HG03066 (cell line): ENCODE results near the gene B4GALNT3.

Source experiments
- ATAC-seq: cut with Tn5 transposase; IDR thresholded peaks from one replicate; pipeline ENCODE4 v1.9.1; 2021; ENCODE audit warnings: low read depth; ENCODE audit not compliant: unreplicated experiment

Gene B4GALNT3

DNA sequence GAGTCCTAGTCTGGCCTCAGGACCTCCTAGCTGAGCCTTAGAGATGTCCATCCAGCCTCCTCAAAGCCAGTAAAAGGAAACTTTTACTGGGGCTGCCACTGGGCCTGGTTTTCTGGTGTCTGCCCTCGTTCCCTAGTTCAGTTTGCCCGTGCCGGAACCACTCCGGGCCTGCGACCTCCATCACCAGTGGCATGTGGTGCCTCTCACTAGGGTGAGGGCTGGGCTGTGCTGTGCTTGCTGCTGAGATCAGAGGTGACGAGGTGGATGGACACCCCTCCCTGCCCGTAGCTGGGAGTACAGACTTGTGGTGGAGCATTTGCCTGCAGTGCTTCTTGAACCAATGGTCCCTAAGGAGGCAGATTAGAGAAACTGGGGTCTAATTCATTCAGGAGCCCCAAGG is 75.7 kb downstream of the B4GALNT3 start:
- ATAC-seq = no peak

DNA sequence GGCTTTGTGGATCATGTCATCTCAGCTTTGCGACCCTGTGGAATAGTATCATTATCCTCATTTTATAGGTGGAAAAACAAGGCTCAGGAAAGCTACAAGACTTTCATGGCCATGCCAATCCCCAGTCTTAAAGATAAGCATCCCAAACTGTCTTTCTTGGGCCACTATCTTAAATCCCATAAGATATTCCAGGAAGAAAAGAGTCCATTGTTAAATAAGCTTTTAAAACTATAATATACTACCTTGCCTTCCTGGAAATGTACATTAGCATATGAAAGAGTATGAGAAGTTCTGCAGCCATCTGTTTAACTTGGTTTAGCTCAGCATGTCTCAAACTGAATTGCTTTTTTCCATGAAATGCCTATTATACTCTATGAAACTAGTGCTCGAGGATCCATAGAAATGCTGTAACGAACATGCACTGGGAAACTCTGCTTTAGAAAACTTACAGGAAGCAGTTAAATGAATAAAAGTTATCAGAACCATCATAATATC is 77.1 kb downstream of the B4GALNT3 start:
- ATAC-seq = no peak

DNA sequence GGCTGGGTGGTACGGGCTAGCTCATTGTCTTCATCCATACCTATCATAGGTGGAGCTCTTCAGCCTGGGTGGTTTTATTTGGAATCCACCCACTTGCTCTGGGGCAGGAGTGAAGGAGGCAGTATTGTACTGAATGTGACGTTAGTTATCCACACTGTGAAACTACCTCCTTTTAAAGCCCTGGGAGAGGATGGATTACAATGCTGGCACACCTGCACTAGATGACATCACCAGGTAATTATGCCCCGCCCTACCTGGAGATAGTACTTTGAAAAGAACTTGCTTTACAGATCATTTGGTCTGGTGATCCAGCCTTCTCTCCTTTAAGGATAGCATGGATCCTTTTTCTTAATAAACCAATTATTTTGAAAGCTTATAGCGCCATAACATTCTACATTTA is 78.0 kb downstream of the B4GALNT3 start:
- ATAC-seq = no peak

DNA sequence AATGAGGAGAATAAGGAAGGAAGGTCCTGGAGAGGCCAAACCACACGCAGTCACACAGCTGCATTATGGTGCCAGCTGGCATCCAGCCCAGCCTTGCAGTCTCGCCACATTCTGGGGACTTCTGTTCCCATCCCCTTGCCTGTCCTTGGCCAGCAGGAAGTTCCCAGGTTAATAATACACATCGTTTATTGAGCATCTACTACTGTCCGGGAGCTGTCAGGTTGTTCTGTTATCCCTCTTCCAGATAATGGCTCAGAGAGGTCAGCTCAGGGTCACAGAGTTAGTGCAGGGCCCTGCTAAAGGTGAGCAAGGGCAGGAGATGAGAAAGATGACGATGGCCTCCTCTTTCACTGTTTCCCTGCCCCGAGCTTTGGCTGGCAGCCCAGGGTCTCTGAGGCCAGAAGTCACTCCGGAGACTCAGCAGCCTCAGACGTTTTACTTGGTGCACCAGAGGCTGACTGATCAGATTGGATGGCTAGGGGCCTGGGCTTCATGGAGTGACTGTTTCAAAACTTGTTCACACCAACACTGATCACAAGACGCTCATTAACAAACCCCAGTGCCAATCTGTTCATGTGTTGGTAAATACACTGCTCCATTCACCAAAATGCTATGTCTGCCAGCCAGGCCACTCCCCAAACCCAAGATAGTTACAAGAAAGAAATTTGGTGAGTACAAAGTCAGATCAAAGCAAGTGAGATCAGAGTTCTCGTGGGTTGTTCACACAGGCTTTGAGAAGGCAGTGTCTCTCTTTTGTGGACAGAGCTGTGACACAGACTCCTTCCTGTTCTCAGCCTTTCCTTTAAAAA is 79.2 kb downstream of the B4GALNT3 start:
- ATAC-seq = no peak

DNA sequence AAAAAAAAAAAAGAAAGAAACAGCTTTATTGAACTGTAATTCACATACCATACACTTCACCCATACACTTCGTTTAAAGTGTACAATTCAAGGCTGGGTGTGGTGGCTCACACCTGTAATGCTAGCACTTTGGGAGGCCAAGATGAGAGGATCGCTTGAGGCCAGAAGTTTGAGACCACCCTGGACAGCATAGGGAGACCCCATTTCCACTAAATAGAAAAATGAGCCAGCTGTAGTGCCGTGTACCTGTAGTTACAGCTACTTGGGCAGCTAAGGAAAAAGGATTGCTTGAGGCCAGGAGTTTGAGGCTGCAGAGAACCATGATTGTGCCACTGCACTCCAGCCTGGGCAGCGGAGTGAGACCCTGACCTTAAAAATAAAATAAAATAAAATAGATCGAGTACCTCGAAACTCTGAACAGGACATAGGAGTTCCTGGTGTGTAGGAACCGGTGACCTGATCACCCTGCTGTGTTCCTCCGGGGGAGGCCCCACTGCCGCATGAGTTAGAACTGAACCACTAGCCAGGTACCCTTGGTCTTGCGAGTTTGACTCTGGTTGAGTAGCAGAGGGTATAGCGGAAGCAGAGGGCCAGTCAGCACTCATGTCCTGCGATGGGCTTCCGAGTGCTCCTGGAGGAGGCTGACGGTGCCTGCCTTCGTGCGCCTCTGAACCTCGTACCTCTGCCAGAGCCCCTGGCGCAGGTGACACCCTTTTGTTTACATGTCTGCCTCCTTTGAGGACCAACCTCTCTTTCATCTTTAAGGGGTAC is 80.0 kb downstream of the B4GALNT3 start:
- no peak for ATAC-seq

DNA sequence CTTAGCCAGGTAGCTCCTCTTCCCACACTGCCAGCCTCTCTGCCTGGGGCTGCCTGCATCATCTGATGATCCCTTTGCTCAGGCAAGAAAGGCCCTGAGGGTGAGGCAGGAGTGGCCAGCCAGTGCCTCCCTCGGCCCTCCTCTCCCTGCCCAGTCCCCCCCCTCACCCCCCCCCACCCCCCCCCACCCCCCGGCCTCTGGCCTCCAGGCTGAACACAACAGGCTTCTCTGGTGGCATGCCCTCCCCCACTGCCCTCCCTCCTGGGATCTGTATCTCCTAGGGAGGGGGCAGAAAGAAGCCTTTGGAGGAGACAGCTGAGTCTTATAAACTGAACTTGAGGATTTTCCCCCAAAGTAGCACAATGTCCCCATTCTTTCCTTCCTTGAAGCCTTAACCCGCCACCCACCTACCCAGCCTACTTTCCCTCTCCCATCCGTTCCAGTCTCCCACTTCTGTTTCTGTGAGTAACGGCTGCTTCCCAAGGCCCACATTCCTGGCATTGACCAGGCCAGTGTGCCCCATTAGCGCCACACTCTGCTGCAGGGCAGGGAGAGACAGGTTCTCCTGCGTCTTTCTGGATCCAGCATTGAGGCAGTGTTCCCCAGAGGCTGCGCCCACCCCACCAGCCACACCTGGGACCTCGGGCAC is 82.1 kb downstream of the B4GALNT3 start:
- no peak for ATAC-seq

DNA sequence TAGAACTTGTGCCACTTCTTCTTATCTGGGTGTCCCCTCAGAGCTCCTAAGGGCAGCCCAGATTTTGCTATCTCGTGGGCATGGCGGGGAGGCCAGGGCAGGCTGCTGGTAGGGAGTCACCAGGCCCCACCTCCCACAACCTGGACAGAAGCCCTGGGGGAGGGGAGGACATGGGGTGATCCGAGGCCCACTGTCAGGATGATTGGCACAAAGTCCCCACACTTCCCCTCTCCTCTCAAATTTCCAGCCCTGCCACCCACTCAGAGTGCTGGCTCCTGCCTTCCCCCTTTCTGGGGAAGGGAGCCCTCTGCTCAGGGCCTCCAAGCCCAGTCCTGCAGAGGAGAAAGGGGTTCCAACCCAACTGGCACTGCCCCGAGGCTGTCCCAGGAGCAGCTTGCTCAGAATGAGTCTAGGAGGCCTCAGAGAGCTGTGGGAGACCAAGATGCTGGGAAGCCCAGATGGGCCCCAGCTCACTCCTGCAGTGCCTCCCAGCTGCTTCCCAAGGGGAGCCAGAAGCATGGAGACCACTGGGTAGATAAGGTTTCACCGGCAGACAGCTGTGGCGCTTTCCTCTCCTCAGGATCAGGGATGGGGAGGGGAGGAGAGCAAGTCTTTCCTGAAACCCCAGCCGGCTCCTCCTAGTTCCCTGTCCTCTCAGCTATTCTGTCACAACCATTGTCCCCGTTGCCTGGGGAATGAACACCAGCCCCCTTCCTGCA is 82.8 kb downstream of the B4GALNT3 start:
- no peak for ATAC-seq

DNA sequence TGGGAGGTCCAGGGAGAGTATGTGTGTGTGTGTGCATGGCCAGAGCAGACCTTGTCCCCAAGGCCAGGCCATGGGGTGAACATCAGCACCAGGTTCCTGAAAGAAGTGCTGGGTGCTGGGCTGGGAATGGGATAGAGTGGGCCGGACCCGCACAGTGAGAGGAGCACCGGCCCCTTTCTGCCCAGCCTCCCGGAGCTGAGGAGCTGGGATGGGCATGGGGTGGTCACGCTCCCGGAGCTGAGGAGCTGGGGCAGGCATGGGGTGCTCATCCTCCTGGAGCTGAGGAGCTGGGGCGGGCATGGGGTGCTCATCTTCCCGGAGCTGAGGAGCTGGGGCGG is 83.3 kb downstream of the B4GALNT3 start:
- no peak for ATAC-seq

DNA sequence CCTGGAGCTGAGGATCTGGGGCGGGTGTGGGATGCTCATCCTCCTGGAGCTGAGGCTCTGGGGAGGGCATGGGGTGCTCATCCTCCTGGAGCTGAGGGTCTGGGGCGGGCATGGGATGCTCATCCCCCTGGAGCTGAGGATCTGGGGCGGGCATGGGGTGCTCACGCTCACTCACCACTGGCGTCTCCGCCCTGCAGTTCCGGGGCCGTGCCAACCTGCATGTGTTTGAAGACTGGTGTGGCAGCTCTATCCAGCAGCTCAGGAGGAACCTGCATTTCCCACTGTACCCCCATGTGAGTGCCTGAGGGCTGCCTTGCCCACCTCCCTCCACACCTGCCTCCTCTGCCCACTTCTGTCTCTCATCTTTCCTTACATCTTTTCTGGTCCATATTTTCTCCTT is 84.4 kb downstream of the B4GALNT3 start:
- no peak for ATAC-seq

DNA sequence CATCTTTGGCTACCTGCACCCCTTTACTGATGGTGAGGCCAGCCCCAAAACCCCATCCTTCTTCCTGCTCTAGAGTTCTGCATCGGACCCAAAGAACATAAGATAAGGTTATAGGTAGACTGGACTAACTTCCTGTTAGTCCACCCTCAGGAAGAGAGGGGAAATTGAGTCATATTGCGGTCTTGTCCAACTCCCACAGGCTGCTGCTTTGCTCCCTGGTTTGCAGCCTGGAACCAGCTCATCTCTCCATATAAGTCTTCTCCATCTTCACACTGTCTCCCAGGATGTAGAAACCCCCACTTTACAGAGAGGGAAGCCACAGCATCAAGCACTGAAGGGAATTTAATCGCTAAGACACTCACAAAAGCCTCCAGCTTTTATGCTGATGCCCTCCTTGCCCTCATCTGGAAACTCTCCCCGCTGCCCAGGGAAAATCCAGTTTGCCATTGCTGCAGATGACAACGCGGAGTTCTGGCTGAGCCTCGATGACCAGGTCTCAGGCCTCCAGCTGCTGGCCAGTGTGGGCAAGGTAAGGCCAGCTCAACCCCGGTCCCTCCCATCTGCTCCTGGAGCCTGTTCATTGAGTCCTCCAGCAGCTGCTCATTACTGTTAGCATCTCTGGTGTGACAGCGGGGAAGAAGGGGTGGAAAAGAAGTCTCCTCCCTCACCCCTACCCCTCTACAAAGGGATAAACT is 85.3 kb downstream of the B4GALNT3 start:
- ATAC-seq = no peak

DNA sequence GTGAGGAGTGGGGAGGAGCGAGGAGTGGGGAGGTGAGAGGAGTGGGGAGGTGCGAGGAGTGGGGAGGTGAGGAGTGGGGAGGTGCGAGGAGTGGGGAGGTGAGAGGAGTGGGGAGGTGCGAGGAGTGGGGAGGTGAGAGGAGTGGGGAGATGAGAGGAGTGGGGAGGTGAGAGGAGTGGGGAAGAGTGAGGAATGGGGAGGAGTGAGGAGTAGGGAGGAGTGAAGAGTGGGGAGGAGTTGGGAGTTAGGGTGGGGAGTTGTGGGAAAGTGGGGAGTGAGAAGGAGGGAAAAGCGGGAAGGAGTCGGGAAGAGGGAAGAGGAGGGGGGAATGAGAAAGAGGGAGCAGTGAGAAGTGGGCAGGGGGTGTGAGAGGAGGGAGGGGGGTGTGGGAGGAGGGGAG is 86.1 kb downstream of the B4GALNT3 start:
- no peak for ATAC-seq

DNA sequence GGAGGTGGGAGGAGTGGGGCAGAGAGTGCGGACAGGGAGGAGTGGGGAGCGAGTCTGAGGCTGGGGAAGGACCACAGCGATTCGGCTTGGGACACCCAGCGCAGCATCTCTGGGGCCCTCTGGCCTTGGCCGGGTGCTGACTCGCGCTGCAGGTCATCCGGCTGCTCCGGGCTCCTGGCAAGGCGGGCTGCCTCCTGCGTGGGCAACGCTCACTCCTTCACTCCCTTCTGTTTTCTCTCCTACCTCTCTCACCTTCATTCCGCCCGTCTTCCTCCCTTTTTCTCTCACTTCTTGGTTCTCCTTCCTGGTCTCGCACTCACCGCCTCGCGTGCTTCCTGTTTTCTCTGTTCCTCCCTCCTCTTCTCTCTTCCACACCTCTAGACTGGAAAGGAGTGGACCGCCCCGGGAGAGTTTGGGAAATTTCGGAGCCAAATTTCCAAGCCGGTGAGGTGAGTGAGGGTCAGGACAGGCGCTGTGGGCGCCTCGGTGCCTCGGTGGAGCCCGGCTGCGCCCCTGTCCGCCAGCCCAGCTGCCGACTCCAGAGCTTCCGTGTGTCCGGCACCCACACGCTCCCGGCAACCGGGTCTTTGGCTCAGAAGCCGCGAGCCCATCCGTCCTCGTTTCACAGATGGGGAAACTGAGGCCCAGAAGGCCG is 86.7 kb downstream of the B4GALNT3 start:
- ATAC-seq = no peak

DNA sequence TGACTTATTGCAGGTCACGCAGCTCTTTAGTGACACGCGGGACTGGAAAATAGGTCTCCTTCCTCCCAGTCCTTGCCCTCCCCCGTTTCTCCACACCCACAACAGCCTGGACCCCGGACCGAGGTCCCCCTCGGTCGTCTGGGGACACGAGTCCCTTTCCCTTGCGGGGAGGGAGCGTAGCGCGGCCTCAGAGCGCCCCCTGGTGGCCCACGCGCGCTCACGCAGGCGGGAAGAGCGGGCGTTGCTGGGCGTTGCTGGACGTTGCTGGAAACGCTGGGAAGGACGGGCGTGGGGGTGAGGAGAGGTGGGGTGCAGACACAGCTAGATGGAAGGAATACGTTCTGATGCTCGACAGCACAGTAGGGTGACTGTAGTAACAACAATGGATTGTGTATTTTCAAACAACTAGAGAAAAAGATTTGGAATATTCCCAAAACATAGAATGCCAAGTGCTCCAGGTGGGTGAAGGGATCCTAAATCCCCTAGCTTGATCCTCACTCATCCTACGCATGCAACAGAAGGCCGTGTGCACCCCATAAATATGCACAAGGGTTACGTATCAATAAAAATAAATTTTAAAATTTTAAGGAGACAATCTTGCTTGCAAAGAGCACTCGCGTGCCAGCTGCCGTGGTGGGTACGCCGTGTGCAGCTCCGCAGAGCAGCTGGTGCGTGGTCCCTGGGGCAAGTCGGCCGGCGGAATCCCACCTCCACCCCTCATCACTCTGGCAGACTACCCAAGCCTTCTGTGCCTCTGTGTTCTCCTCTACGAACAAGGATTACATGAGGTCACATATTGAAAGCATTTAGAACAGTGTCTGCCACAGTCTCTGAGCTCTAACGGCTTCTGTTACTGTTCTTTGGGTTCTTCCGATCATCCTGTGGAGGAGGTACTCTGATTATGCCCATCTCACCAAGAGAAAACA is 87.4 kb downstream of the B4GALNT3 start:
- no peak for ATAC-seq

DNA sequence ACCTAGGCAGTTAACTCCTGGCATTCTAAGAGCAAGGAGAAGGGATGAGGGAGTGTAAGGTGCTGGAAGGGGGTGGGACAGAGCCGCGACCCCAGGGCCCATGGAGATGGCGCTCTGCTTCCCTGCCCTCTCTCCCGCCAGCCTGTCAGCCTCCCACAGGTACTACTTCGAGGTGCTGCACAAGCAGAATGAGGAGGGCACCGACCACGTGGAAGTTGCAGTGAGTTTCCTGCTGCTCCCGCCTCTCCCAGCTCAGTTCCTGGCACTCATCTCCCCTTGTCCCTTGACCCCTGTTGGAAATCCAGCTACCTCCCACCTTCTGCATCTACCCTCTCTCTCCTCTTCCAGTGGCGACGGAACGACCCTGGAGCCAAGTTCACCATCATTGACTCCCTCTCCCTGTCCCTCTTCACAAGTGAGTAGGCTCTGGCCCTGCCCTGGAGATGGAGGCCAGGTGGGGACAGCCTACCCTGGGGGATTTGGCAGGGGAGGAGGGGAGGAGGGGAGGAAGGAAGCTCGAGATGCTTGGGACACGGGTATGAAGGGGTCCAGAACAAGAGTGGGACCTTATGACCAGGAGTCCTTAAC is 88.2 kb downstream of the B4GALNT3 start:
- no peak for ATAC-seq

DNA sequence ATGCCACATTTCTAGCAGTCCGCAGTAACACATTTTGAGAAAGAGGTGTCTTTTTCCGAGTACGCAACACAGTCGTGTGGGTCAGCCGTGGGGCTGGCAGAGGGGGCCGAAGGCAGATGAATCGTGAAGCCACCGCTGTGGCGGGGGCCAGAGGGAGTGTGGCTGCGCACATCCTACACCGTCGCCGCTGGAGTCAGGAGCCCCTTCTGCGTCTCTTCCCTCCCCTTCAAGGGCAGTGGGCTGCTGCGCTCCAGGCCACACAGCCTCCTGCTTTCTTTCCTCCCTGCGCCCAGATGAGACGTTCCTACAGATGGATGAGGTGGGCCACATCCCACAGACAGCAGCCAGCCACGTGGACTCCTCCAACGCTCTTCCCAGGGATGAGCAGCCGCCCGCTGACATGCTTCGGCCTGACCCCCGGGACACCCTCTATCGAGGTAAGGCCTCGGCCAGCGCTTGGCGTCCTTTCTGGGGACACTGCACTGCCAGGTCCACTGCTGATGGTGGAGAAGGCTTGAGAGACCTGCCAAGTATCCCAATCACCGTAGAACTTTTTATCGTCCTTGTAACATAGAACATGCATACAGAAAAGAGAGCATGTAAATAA is 89.8 kb downstream of the B4GALNT3 start:
- no peak for ATAC-seq

DNA sequence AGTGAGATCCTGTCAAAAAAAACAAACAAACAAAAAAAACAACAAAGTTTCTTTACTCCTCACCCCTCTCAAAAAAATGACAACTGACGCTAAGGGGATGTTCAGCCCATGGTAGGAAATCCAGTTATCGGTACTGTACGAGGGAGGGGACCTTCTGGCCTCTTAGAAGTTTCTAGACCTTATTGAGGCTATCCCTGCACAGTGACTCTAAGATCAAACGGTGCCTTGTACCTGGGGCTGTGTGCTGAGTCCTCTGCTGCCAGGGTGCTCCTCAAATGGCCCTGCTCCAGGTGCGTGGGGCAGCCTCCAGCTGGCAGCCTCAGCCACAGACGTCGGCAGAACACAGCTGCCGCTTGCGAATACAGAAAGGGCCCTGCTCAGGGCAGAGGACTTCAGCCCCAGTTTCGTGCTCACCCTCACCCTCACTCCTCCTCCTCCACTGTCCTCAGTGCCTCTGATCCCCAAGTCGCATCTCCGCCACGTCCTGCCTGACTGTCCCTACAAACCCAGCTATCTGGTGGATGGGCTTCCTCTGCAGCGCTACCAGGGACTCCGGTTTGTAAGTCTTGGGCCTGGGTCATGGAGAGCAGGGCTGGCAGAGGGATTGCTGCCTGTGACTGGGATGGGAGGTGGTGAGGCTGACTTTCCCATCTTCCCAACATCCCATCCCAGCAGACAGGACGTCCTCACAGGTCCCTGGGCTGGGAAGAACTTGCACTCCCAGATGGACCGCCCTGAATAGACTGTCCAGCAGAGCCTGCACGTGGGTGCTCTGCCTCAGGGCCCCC is 90.9 kb downstream of the B4GALNT3 start:
- ATAC-seq = no peak

DNA sequence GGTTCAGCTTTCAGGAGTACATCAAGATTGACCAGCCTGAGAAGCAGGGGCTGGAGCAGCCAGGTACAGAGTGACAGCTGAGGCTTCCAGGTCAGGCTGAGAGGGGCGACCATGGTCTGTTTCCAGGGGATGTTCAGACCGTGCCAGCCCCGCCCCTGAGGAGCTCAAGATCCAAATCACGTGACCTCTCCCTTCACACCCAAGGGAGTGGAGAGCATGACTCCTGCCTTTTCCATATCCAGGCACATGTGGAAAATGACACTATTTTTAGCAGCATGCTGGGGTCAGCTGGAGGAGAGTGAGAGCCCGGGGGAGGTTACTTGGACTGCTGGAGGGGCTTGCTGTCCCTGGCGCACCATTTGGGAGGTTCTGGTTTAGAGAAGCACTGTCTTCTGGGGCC is 92.7 kb downstream of the B4GALNT3 start:
- no peak for ATAC-seq
